NCI-H2029 treated with DMSO at 0.1 percent for 48 hours (cell line): ENCODE results near the gene RNF43.
"Not testable (repeated sequence)": the region's sequence is repeated elsewhere in the genome, so short reads cannot be mapped to it uniquely, and the experiment has no call there.

ENCODE experiments used
- DNase-seq: peaks from one replicate; lab custom pipeline; 2025; lab: John Stamatoyannopoulos, UW

Gene RNF43

GRCh38 chr17:58409432-58409831, 7.9 kb downstream of the RNF43 start:
- no peak for DNase-seq

- DNase-seq = no peak
These were observed 14.0 kb downstream of the RNF43 start for GRCh38 chr17:58403311-58403710.

DNA sequence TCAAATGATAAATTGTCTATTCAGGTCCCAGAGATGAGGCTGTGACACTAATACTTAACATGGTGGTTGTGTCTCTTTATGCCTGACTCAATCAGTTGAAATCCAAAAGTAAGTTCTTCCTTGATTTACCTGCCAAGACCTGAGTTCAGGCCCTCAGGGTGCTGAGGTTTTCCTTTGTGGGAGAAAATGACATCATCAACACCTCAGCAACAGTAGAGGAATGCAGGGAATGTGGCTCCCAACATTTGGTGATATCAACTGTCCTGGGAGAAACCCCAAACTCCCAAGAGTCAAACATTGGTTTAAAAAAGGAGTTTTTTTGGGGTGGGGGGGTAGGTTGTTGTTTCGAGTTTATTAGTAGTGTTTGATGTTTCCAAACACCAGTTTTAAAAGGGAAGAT, 14.7 kb downstream of the RNF43 start:
- no peak for DNase-seq

DNA sequence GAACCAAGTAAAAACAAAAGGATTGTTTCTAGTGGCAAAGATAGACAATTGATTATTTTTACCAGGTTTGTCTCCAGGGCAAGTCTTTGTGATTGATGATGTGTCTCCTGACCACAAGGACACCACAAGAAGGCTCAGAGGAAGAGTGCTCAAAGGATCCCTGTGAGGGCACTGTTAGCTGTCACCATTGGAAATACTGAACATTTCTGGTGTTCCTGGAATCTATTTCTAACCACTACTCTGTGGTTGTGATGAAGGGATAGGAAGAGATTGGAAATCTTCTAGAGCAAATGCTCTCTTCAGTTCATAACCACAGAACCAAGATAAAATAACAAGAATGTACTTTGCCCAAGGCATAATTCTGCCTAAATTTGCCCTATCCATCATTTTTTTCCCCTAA, 15.3 kb downstream of the RNF43 start:
- DNase-seq = no peak

DNA sequence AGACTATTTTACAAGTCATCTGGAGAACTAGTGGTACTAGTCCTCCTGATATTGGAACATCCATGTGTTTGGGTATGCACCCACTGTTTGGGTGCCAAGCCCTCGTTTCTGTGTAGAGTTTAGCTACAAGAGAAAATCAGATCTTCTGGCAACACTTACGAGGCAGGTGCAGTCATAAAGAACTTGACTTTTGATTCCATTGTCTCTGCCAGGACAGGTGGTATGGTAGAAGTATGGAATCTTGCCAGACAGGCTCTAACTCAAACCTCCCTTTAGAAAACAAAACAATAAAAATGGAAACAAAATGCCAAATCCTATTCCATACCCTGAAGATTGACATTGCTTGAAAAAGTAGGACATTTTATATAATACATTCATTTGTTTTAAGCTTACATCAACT, 16.0 kb downstream of the RNF43 start:
- DNase-seq = peak; percentile 32

DNA sequence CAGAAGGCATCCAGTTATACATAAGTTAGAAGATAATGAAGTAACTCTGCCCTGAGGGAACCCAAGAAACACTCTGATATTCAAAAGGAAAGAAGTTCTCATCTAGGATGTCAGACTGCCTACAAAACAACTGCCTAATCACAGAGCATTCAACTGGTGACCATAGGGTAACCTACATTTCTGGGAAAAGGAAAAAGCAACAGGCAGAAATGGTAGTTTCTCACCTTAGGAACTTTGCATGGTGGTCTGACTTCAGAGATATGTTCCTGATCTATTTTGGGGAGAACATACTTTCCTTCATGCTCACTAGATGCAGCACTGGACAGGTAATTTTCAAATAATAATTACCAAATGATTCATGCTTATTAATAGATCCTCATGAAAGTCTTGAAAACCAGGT, 16.5 kb downstream of the RNF43 start:
- DNase-seq = no peak

DNA sequence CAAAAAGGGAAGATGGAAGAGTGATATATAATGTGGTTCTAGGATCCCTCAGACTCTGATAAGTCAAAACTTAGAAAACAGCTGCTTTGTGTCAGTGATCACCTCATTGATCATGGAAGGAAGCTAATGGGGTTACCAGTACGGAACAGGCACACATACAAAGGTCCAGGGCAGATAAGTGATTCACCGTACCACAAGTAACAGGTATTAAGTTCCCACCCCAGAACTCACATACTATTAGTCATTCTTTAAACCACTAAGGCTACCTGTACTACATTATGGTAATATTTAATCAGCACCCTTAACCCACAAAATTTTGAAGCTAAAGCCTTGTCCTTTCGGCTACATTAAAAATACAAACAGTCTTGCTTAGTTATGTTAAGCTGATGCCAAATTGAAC, 17.4 kb downstream of the RNF43 start:
- no peak for DNase-seq

- DNase-seq = no peak
These were observed 18.6 kb downstream of the RNF43 start for GRCh38 chr17:58398574-58399266.

GRCh38 chr17:58397421-58397820, 19.9 kb downstream of the RNF43 start:
- DNase-seq = not testable (repeated sequence)

GRCh38 chr17:58396173-58396572, 21.2 kb downstream of the RNF43 start:
- no peak for DNase-seq

DNA sequence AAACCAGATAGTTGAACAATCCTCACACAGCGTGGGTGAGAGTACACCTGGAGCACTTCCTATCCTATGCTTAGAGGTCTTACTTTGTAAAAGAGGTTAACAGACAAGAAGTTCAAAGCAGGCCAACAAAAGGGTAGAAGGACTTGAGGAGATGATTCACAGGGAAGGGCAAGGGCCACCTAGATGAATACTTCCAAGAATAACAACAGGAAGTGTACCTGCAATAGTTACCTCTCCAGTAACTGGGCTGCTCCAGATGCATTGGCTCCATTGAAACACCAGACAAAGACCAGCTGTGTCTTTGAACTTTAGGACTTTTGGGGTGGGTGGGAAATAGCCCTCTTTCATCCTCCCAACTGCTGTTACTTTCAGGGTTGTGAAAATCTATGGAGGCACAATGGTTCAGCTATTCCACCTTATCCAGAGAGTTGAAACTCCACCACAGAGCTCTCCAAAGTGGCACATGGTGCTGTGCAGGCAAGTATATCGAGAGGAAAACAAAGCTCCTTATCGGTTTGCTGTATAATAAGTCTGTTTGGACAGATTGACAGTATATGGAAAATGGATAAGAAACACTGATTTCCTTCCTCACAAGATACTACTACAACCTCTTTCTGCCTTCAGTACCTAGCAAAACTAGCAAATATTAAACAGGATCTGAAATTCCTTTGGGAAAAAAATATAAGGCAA, 22.7 kb downstream of the RNF43 start:
- no peak for DNase-seq

GRCh38 chr17:58391302-58391984, 25.9 kb downstream of the RNF43 start:
- DNase-seq = peak; percentile 94

GRCh38 chr17:58390884-58391283, 26.4 kb downstream of the RNF43 start:
- no peak for DNase-seq

- DNase-seq = no peak
These were observed 28.8 kb downstream of the RNF43 start for GRCh38 chr17:58388302-58389190.

- DNase-seq = no peak
These were observed 29.5 kb downstream of the RNF43 start for GRCh38 chr17:58387834-58388233.

GRCh38 chr17:58386708-58387107, 30.6 kb downstream of the RNF43 start:
- DNase-seq = no peak

DNA sequence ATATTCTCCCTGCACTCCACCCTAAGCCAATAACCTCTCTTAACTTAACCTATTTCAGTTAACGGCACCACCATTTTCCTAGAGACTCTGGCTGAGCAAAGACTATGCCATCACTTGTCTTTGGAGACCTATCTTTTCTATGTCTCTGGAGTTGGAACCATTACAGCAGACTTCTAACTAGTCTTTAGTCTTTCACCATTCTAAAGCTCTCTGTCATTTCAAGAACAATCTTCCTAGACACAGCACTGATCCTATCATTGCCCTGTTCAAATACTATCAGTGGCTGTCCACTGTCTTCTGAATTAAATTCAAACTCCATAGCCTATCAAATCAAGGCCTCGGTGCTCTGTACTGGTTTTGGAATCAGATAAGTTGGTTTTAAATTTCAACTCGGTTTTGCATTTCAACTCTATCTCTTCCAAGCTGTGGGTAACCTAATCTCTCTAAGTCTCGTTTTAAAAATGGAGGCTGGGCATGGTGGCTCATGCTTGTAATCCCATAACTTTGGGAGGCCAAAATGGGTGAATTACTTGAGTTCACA, 31.9 kb downstream of the RNF43 start:
- no peak for DNase-seq

DNA sequence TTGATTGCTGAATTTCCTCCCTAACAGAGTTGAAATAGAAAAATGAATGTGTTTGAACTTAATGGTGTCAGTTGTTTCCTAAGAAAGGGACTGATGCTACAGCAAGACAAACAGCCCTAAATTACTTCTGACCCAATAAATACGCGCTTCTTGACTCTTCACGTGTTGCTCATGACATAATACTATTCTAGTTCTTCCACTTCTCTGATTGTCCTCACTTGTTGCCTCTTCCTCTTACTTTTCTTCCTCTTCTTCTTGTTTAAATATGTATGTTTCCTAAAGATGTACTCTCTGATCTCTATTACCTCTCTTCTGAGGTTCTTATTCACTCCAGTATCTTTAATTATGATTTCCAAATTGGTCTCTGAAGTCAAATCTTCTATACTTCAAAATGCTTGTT, 32.4 kb downstream of the RNF43 start:
- DNase-seq = no peak

DNA sequence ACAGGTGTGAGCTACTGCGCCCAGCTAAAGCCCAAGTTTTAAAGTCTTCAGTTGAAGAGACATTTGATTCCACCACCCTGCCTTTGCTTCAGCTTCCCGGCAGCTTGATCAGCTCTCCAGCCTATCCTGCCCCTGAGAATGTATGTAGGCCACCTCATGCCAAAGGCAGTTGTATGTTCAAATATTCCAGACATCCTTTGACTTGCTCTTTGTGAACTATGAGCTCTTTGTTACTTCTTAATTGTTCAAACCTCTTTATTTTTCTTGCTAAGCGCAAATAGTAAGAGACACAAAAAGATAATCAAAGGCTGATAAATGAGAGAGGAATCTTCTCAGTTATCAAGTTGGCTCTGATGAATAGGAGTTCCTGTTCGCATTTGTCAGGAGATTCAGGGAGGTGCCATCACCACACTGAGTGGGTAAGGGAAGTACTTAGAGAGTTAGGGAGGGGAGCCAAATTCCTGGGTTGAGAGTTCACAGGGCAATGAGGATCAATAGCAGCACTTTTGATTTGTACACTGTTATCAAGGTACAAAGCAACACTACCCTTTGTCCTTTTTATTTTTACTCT, 33.4 kb downstream of the RNF43 start:
- no peak for DNase-seq

GRCh38 chr17:58382872-58383242, 34.5 kb downstream of the RNF43 start:
- no peak for DNase-seq

DNA sequence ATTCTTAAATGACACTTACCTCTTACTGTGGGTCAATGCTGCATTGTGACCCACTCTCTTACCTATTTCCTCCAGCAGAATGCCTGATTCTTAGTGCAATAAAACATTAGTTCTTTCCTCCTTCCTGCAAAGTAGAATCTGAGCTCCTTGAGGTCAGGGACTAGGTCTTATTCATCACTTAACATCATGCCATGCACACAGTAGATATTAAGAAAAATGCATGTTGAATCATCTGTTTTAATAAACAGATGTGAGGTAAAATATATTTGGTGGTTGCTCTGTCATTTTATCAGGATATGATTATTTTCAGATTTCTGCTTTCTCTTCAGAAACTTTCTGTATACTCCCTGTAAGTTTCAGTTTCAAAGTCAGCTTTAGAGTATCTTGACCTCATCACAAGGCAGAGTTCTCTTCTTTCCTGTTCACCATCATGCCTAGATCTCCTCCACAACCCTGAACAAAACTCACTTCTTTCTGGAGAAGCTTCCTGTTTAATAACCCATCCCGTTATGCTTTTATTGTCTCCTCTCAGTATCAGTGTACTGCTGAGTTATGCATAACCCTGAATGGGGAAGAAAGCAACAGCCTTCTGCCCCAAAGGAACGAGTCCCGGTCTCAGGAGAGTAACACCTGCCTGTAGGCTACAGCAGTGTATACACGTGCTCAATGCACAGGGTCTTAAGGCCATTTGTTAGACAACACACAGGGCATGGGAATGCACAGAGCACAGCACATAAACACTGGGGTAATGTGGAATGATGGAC, 35.0 kb downstream of the RNF43 start:
- no peak for DNase-seq
